ENCODE data around the gene TRRAP.
"Not testable (repeated sequence)": the region's sequence is repeated elsewhere in the genome, so short reads cannot be mapped to it uniquely, and the experiment has no call there.

TRRAP gene

GRCh38 chr7:99033765-99034164 is 155.4 kb downstream of the TRRAP start:
- no peak for DNase-seq

GRCh38 chr7:99034932-99035722 is 156.8 kb downstream of the TRRAP start:
- DNase-seq, result no peak

DNA sequence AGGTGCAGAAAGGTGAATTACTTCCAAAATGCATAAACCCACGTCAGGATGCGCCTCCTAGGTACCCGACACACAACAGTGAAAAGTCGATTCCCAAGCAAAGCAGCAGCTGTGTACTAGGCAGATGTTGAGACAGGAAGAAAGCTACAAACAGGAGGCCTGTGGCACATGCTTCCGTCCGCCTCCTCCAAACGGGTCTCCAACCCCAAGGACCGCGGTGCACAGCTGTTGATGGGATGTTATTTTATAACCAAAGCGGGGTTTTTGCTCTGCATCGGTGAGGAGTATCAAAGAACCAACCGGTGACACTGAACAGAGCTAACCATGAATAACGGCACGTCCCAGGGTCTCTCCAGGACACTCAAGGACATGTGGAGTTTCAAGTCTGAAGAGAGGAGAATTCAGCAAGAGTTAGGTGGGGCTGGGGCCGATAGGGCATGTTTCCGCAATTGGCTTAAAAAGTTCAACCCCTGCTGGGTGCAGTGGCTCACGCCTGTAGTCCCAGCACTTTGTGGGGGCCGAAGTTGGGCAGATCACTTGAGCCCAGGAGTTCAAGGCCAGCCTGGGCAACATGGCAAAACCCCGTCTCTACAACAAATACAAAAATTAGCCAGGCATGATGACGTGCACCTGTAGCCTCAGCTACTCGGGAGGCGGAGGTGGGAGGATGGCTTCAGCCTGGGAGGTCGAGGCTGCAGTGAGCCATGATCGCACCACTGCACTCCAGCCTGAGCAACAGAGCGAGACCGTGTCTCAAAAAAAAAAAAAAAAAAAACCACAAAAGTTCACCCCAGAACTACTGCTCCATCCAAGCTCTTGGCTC is 157.6 kb downstream of the TRRAP start:
- DNase-seq, result no peak

GRCh38 chr7:99036546-99037111 is 158.3 kb downstream of the TRRAP start:
- no peak for DNase-seq

DNA sequence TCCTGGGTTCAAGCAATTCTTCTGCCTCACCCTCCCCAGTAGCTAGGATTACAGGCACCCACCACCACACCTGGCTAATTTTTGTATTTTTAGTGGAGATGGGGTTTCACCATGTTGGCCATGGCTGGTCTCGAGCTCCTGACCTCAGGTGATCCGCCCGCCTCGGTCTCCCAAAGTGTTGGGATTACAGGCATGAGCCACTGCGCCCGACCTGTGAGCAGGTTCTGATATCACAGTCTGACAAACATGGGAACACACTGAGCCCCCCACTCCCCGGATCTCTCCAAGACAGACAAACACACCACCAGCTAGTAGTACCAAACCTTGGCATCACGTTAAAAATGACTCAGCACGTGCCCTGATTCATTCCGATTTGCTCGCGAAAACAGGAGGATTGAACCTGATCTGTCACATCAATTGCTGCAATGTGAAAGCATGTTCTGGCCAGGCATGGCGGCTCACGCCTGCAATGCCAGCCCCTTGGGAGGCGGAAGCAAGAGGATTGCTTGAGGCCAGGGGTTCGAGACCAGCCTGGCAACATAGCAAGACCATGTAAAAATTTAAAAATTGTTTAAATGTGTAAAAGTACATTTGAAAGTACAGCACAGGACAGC is 159.1 kb downstream of the TRRAP start:
- DNase-seq, result no peak

DNA sequence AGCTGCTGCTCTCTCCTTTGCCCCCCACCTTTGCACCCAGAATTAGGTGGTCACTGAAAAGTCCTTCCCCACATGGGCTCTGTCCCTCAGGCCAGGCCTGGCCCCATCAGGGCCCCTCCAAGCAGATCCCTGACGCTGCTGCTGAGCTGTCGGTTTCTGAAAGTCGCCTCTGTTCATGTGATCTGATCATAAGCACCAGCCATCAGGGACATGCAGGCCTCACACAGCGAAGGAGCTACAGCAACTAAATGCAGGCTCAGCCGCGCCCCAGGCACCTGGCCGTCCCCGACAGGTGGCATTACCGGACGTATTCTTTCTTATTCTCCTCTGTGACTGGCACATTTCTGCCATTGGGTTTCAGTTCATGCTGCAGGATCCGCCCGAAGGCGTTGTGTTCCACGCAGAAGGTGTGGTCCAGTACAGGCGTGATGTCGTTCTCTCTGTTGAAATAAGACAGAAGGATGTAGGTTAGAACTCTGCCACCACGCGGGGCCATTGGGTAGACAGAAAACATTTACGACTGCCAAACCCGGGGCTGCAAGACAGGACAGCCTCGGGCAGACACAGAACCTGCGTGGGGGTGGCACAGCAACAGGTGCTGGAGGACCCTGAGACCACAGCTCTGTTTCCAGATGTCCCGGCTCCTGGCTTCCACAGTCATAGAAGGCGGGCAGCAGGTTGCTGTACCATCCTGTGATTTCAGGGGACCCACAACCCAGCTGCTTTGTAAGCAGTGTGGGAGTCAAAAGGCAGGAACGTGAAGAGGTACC is 159.9 kb downstream of the TRRAP start:
- DNase-seq, result no peak

GRCh38 chr7:99039384-99039891 is 161.1 kb downstream of the TRRAP start:
- no peak for DNase-seq

DNA sequence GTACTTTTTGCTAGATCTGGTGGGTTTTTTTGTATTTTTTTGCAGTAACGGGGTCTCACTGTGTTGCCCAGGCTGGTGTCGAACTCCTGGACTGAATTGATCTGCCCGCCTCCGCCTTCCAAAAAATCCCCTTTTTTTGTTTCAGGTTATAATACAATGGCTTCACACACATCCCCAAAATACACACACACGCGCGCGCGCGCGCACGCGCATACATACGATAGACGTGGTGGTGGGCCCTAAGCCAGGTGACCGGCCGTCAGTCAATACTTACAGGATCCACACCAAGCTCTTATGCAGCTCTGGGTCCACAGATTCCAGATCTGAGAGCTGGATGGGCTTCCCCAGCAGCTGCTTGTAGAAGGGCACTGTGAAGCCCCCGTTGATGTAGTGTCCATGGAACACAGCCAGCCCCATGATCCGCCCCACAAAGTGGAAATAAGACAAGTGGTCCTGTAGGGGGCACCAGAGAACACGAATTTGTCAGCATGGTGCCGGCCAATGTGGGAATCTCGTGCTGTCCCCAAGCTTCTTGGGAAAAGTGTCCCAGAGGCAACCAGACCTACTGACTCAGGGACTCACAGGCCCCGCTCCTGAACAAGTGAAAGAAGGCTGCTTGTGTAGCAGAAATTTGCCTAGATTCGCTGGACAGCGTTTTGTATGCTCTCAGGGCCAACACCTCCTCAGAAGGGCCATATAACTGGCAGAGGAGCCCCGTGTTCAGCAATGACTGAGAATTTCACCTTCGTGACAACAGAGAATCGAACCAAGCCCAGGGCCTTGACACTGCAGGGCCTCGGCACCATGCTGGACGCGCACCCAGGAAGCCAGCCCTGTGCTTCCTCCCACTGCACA is 162.0 kb downstream of the TRRAP start:
- peak; percentile 24 to 25 for DNase-seq

DNA sequence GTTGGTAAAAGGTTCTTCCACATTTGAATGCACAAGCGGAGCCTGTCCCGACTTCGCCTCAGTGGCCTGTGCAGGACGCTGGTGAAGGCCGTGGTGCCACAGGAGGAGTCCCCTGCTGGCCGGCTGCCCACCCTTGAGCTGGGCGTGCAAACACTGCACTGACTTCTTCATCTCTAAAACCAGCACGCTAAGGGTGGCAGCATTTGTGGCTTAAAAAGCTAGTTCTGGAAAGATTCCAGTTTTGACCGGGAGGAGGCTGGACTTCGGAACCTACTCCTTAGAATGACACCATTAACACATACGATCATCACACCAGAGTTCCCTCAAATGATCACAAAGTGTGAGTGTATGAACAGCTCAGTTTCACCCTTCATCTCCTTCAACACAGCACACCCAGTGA is 163.2 kb downstream of the TRRAP start:
- no peak for DNase-seq

DNA sequence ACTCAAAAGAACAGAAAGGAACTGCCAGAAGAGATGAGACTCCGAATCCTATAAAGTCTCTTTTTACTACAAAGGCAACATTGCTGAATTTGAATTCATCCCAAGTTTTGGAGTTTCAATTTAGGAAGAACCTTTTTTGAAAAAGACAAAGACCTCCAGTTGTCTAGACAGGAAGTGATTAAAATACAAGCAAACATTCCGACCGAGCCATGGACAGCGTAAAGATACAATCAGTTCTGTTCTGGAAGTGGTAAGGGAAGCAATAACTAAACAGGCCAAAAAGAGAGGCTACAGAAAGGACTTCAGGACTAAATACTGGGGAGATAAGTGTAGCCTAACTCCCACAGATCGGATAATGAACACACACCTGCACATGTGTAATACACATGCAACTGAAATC is 164.6 kb downstream of the TRRAP start:
- no peak for DNase-seq

DNA sequence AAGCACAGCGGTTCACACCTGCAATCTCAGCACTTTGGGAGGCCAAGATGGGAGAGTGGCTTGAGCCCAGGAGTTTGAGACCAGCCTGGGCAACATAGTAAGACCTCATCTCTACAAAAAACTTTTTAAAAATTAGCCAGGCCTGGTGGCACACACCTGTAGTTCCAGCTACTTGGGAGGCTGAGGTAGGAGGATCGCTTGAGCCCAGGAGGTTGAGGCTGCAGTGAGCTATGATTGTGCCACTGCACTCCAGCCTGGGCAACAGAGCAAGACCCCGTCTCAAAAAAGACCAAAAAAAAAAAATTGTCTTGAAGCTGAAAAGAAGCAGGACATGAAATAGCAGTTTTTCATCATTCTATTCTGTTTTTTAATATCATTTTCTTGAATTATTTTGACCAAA is 166.5 kb downstream of the TRRAP start:
- not testable (repeated sequence) for DNase-seq

- not testable (repeated sequence) for DNase-seq
Measured at GRCh38 chr7:99046262-99046661, 167.9 kb downstream of the TRRAP start.

- no peak for DNase-seq
Measured at GRCh38 chr7:99046722-99047121, 168.4 kb downstream of the TRRAP start.

DNA sequence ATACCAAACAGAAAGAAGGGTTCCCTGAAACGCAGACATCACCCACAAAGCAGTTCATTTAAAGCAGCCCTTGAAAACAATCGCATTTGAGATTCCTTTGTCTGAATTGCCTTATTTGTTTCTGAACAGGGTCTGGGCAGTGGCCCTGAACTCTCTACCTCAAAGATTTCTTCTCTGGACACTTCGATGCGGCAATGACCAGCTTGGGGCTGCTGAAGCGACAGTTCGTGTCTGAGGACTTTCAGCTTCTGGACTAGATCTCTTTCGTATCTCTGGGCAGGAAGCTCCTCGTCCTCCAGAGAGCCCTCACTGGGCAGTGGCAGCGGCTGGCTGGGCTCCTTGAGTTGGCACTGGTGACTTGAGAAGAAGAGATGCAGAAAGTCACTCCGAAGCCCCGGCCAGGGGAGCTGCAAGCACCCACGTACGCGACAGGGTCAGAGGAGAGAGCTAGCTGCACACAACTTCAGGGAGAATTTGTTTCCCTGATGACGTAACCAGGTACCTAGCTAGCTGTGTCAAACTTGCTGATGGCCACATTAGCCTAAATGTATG is 169.3 kb downstream of the TRRAP start:
- no peak for DNase-seq

GRCh38 chr7:99050971-99051370 is 172.6 kb downstream of the TRRAP start:
- no peak for DNase-seq

DNA sequence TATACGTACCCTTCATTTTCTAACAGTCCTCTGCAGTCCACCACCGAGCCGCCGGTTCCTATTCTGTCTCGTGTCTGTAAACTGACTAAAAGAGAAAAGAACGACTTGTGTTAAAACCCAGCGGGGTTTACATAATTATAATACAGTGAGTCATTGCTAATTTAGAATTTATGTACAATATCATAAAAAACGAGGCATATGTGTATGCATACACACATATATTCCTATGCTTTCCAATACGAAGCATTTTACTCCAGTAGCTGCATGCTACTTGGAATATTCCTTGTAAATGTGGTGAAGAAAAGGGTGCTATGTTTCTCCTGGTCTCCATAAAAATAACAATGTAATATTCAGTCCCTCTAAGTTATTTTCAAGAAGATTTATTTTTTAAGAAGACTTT is 176.4 kb downstream of the TRRAP start:
- no peak for DNase-seq

GRCh38 chr7:99061001-99061776 is 182.9 kb downstream of the TRRAP start:
- DNase-seq, result no peak
